CD14-positive monocyte (primary cell): ENCODE data around the gene BLCAP. TPM values are rescaled to one million over a fixed set of nuclear protein-coding genes. Genes with fewer than 3 reads are reported as not detected.

Experiments used
- DNase-seq, 3 donors: peaks; one replicate each; pipeline ENCODE4 v3.0.0-alpha.2; 2011 to 2022
- H2AFZ ChIP-seq: 2 replicates; pipeline ENCODE4 v1.6.0; 2012; ENCODE audit warnings: mild to moderate bottlenecking, low read depth, low read length, inconsistent platforms; ENCODE audit not compliant: insufficient read depth, poor library complexity, severe bottlenecking
- H3K27ac ChIP-seq, 2 donors: 1 replicate in 1 of 2; 2 replicates in 1 of 2; pipeline ENCODE4 v1.5.1; 2012 to 2013; ENCODE audit warnings: low read length in 2 of 2, control low read depth in 1 of 2, inconsistent platforms in 1 of 2, low read depth in 1 of 2, mild to moderate bottlenecking in 1 of 2
- H3K27me3 ChIP-seq, 2 donors: one replicate each; pipeline versions ENCODE4 v1.6.0 to v1.6.1; 2011 to 2013; ENCODE audit warnings: low read length in 2 of 2; ENCODE audit not compliant: control insufficient read depth in 2 of 2, insufficient read depth in 2 of 2
- H3K36me3 ChIP-seq, 2 donors: replicated peaks in 1 of 2; 1 replicate in 1 of 2; 2 replicates in 1 of 2; pipeline versions ENCODE4 v1.5.1 to v1.6.1; 2012 to 2013; ENCODE audit warnings: low read length in 2 of 2, control low read depth in 1 of 2, inconsistent platforms in 1 of 2, mild to moderate bottlenecking in 1 of 2; ENCODE audit not compliant: insufficient read depth in 2 of 2, control insufficient read depth in 1 of 2
- H3K4me1 ChIP-seq, 2 donors: 1 replicate in 1 of 2; 2 replicates in 1 of 2; pipeline versions ENCODE4 v1.5.1 to v1.6.1; 2012 to 2013; ENCODE audit warnings: low read length in 2 of 2, control low read depth in 1 of 2, inconsistent platforms in 1 of 2, mild to moderate bottlenecking in 1 of 2, moderate library complexity in 1 of 2; ENCODE audit not compliant: insufficient read depth in 2 of 2, control insufficient read depth in 1 of 2
- H3K4me2 ChIP-seq: replicated peaks from 2 replicates; pipeline ENCODE3; 2012; ENCODE audit warnings: low read length, moderate library complexity, mild to moderate bottlenecking; ENCODE audit not compliant: poor library complexity, severe bottlenecking; ENCODE audit errors: extremely low read depth
- H3K4me3 ChIP-seq, 3 experiments: fragments of 200-600 bp in 1 of 3; sonication (generic) in 1 of 3; replicated peaks in 1 of 3; 1 replicate in 2 of 3; 2 replicates in 1 of 3; pipeline ENCODE4 v1.5.1; 2011 to 2013; ENCODE audit warnings: low read length in 3 of 3, mild to moderate bottlenecking in 3 of 3, control low read depth in 2 of 3, low read depth in 2 of 3, inconsistent platforms in 1 of 3, moderate library complexity in 1 of 3
- H3K79me2 ChIP-seq: 2 replicates; pipeline ENCODE4 v1.6.0; 2012; ENCODE audit warnings: mild to moderate bottlenecking, control low read depth, inconsistent platforms, low read length, moderate library complexity; ENCODE audit not compliant: insufficient read depth
- H3K9ac ChIP-seq: 2 replicates; pipeline ENCODE4 v1.6.0; 2017; ENCODE audit warnings: low read length, mild to moderate bottlenecking; ENCODE audit not compliant: insufficient read depth, poor library complexity, severe bottlenecking
- H3K9me3 ChIP-seq, 2 donors: replicated peaks in 1 of 2; 1 replicate in 1 of 2; 2 replicates in 1 of 2; pipeline versions ENCODE4 v1.5.1 to v1.6.1; 2012 to 2013; ENCODE audit warnings: low read length in 2 of 2, control low read depth in 1 of 2; ENCODE audit not compliant: control insufficient read depth in 1 of 2, insufficient read depth in 1 of 2
- H4K20me1 ChIP-seq: 2 replicates; pipeline ENCODE4 v1.6.0; 2012; ENCODE audit warnings: mild to moderate bottlenecking, low read length, control low read depth, moderate library complexity; ENCODE audit not compliant: insufficient read depth
- H3K27ac Mint-ChIP-seq, 7 donors: one replicate each; pipeline ENCODE4 v1.8.0; 2020; ENCODE audit warnings: mild to moderate bottlenecking in 7 of 7, mixed read lengths in 7 of 7, moderate library complexity in 6 of 7, inconsistent platforms in 2 of 7
- H3K27me3 Mint-ChIP-seq, 3 donors: one replicate each; pipeline ENCODE4 v1.8.0; 2021 to 2022; ENCODE audit warnings: low read depth in 3 of 3, mild to moderate bottlenecking in 3 of 3, mixed read lengths in 3 of 3, moderate library complexity in 3 of 3, inconsistent platforms in 1 of 3
- H3K36me3 Mint-ChIP-seq, 2 donors: one replicate each; pipeline ENCODE4 v1.8.0; 2020; ENCODE audit warnings: mixed read lengths in 2 of 2, inconsistent platforms in 1 of 2, mild to moderate bottlenecking in 1 of 2
- H3K4me1 Mint-ChIP-seq: one replicate; pipeline ENCODE4 v1.8.0; 2020; ENCODE audit warnings: mild to moderate bottlenecking, mixed read lengths
- H3K4me3 Mint-ChIP-seq, 2 donors: one replicate each; pipeline ENCODE4 v1.8.0; 2020; ENCODE audit warnings: mild to moderate bottlenecking in 2 of 2, mixed read lengths in 2 of 2, moderate library complexity in 1 of 2
- H3K9me3 Mint-ChIP-seq, 7 donors: one replicate each; pipeline ENCODE4 v1.8.0; 2020 to 2022; ENCODE audit warnings: mixed read lengths in 7 of 7, mild to moderate bottlenecking in 6 of 7, moderate library complexity in 6 of 7, inconsistent platforms in 2 of 7
- CTCF ChIP-seq: fragments of 200-600 bp; IDR thresholded peaks from one replicate; pipeline ENCODE4 v1.8.0; 2022; ENCODE audit warnings: antibody characterized with exemption, mild to moderate bottlenecking
- WGBS: methylation state at CpG from one replicate; pipeline ENCODE4 v1.1.5; 2013; ENCODE audit warnings: missing lambda C conversion rate; ENCODE audit not compliant: insufficient coverage; 5-methylcytosine and 5-hydroxymethylcytosine counted together
- intact Hi-C, 2 donors: fragments of 100-400 bp; cut with micrococcal nuclease; formaldehyde crosslinking; loops; one replicate each; pipeline versions ENCODE4 v1.15.0 to v1.15.1; 2023
- polyA plus RNA-seq, 3 donors: library from polyadenylated mRNA; depleted of rRNA in 1 of 3; unstranded in 2 of 3; stranded (reverse) in 1 of 3; fragments of 300-500 nt in 2 of 3; fragments of >200 nt in 1 of 3; fragmentation: Illumina TruSeq in 2 of 3; gene quantifications; 1 replicate in 2 of 3; 2 replicates in 1 of 3; pipeline ENCODE4 v1.2.3, GENCODE V29; 2012 to 2021

The BLCAP gene
- polyA plus RNA-seq, 3 donors: 45.3 to 54.5 (median 53.3) TPM

- no peak overlapping the region for H3K27ac Mint-ChIP-seq
- TF ChIP-seq CTCF: no peak
- no peaks in the 10 kb centered on the region for H3K9me3 ChIP-seq
- H3K79me2 ChIP-seq: no peaks in the 10 kb centered on the region
- peaks cover 0 to 6% (median 1%) of the 10 kb centered on the region in 7 donors for H3K9me3 Mint-ChIP-seq
- no peaks in the 10 kb centered on the region for H4K20me1 ChIP-seq
- no peaks in the 10 kb centered on the region for H3K36me3 Mint-ChIP-seq
- peaks cover 0 to 7% of the 10 kb centered on the region in 2 donors for H3K4me1 ChIP-seq
- intact Hi-C loops: no loop called here
- peaks cover 0 to 2% of the 10 kb centered on the region in 2 donors for H3K27me3 ChIP-seq
- no peak overlapping the region for H2AFZ ChIP-seq
- no peak overlapping the region for H3K4me2 ChIP-seq
- H3K4me1 Mint-ChIP-seq: peaks cover 9% of the 10 kb centered on the region
- peak overlapping the region in 1 of 2 donors; percentile 39 for H3K4me3 Mint-ChIP-seq
- H3K27ac ChIP-seq: no peak overlapping the region
- no peak for DNase-seq
- peaks cover 2 to 10% (median 8%) of the 10 kb centered on the region in 3 donors for H3K27me3 Mint-ChIP-seq
- H3K9ac ChIP-seq: no peak overlapping the region
- no peak overlapping the region for H3K4me3 ChIP-seq
- H3K36me3 ChIP-seq: no peaks in the 10 kb centered on the region
- WGBS: no CpG with 5 or more reads among the region's 5 CpGs
Observed at GRCh38 chr20:37540001-37540400, 12.3 kb upstream of the BLCAP start.

GRCh38 chr20:37539424-37539823 lies 11.7 kb upstream of the BLCAP start:
- intact Hi-C loops: no loop called here
- H3K27me3 Mint-ChIP-seq: peaks cover 2 to 10% (median 8%) of the 10 kb centered on the region in 3 donors
- H3K27ac Mint-ChIP-seq: no peak overlapping the region
- Histone ChIP-seq H3K27me3 (no peaks in the 10 kb centered on the region), H2AFZ (no peak overlapping the region), H4K20me1 (no peaks in the 10 kb centered on the region), H3K9me3 (no peaks in the 10 kb centered on the region), H3K4me1 (peaks cover 0 to 7% of the 10 kb centered on the region in 2 donors), H3K79me2 (no peaks in the 10 kb centered on the region), H3K4me2 (no peak overlapping the region), H3K36me3 (no peaks in the 10 kb centered on the region), H3K27ac (no peak overlapping the region), H3K9ac (no peak overlapping the region), H3K4me3 (no peak overlapping the region)
- no peak for TF ChIP-seq CTCF
- no peak for DNase-seq
- H3K4me1 Mint-ChIP-seq: peaks cover 13% of the 10 kb centered on the region
- WGBS: 100% methylated on average over 1 of the region's 4 CpGs
- peaks cover 0 to 6% (median 1%) of the 10 kb centered on the region in 7 donors for H3K9me3 Mint-ChIP-seq
- H3K36me3 Mint-ChIP-seq: no peaks in the 10 kb centered on the region
- H3K4me3 Mint-ChIP-seq: no peak overlapping the region
